T-helper 17 cell (primary cell): ENCODE data around the gene RAB31. TPM values are rescaled to one million over a fixed set of nuclear protein-coding genes. Genes with fewer than 3 reads are reported as not detected.

Experiments
- ATAC-seq: fragments of 150-1000 bp; cut with Tn5 transposase; 2 replicates; pipeline ENCODE4 v1.10.0; 2021; ENCODE audit warnings: mild to moderate bottlenecking, moderate library complexity
- DNase-seq, 3 donors: peaks; one replicate each; pipeline versions ENCODE4 v3.0.0 to v3.0.0-alpha.2; 2020 to 2021
- H3K9me3 ChIP-seq: one replicate; pipeline ENCODE4 v1.7.0; 2013; ENCODE audit warnings: low read length, mild to moderate bottlenecking; ENCODE audit not compliant: control insufficient read depth, poor library complexity, severe bottlenecking
- H3K27ac Mint-ChIP-seq: one replicate; pipeline ENCODE4 v1.8.0; 2022; ENCODE audit warnings: mild to moderate bottlenecking, moderate library complexity, mixed read lengths
- H3K27me3 Mint-ChIP-seq: one replicate; pipeline ENCODE4 v1.8.0; 2022; ENCODE audit warnings: mixed read lengths
- H3K36me3 Mint-ChIP-seq: one replicate; pipeline ENCODE4 v1.8.0; 2022; ENCODE audit warnings: low read depth, mixed read lengths
- H3K4me1 Mint-ChIP-seq: one replicate; pipeline ENCODE4 v1.8.0; 2022; ENCODE audit warnings: mild to moderate bottlenecking, mixed read lengths
- H3K4me3 Mint-ChIP-seq: one replicate; pipeline ENCODE4 v1.8.0; 2022; ENCODE audit warnings: mild to moderate bottlenecking, moderate library complexity, mixed read lengths
- total RNA-seq, 4 donors: library from RNA in 2 of 4; stranded (reverse) in 2 of 4; gene quantifications; one replicate each; pipeline ENCODE4 v1.2.3 and lab custom pipeline; 2022 to 2026

RAB31 gene
- total RNA-seq, 2 donors from 2014 or later, result 2.9 to 15.6 TPM

- no peaks in the 10 kb centered on the region for H3K4me1 Mint-ChIP-seq
- no peak overlapping the region for H3K4me3 Mint-ChIP-seq
- peaks cover 66% of the 10 kb centered on the region for H3K27me3 Mint-ChIP-seq
- H3K36me3 Mint-ChIP-seq, result no peaks in the 10 kb centered on the region
- no peaks in the 10 kb centered on the region for H3K9me3 ChIP-seq
- no peak overlapping the region for H3K27ac Mint-ChIP-seq
- ATAC-seq, result no peak
- no peak for DNase-seq
Measured at GRCh38 chr18:9739516-9739915, 31.4 kb downstream of the RAB31 start.

DNA sequence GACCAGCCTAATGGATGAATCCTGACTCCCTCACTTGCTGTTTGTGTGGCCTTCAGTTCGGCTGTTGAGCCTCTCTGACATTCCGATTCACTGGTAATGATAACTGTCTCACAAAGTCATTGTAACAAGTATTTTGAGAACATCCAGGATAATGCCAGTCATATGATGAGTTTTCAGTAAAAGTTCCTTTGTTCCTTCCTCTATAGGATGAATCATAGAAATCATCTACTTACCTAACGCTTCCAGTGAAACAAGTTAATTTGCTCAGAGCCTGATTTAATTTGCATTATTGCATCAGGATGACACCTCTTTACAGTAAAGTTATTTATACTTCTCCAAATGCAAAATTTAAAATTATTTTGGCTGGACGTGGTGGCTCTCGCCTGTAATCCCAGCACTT, 32.0 kb downstream of the RAB31 start:
- Mint-ChIP-seq H3K4me3 (no peak overlapping the region), H3K36me3 (no peaks in the 10 kb centered on the region), H3K4me1 (no peaks in the 10 kb centered on the region), H3K27me3 (peaks cover 64% of the 10 kb centered on the region), H3K27ac (no peak overlapping the region)
- ATAC-seq (no peak), DNase-seq (no peak)
- H3K9me3 ChIP-seq, result no peaks in the 10 kb centered on the region

- Mint-ChIP-seq H3K4me1 (no peaks in the 10 kb centered on the region), H3K27ac (no peak overlapping the region), H3K36me3 (no peaks in the 10 kb centered on the region), H3K27me3 (peaks cover 59% of the 10 kb centered on the region), H3K4me3 (no peak overlapping the region)
- DNase-seq (no peak), ATAC-seq (no peak)
- no peaks in the 10 kb centered on the region for H3K9me3 ChIP-seq
Measured at GRCh38 chr18:9741406-9741792, 33.3 kb downstream of the RAB31 start.

- Mint-ChIP-seq H3K36me3 (no peaks in the 10 kb centered on the region), H3K4me1 (no peaks in the 10 kb centered on the region), H3K27ac (no peak overlapping the region), H3K4me3 (no peak overlapping the region), H3K27me3 (peaks cover 60% of the 10 kb centered on the region)
- no peak for ATAC-seq
- H3K9me3 ChIP-seq, result no peaks in the 10 kb centered on the region
- DNase-seq, result no peak
Measured at GRCh38 chr18:9741793-9742523, 33.9 kb downstream of the RAB31 start.

GRCh38 chr18:9742524-9743131, 34.5 kb downstream of the RAB31 start:
- peaks cover 63% of the 10 kb centered on the region for H3K27me3 Mint-ChIP-seq
- ATAC-seq (no peak), DNase-seq (no peak)
- no peak overlapping the region for H3K4me3 Mint-ChIP-seq
- H3K36me3 Mint-ChIP-seq, result no peaks in the 10 kb centered on the region
- H3K9me3 ChIP-seq, result no peaks in the 10 kb centered on the region
- no peak overlapping the region for H3K27ac Mint-ChIP-seq
- no peaks in the 10 kb centered on the region for H3K4me1 Mint-ChIP-seq

- DNase-seq, result no peak
- no peaks in the 10 kb centered on the region for H3K36me3 Mint-ChIP-seq
- H3K27ac Mint-ChIP-seq, result no peak overlapping the region
- no peak for ATAC-seq
- H3K4me3 Mint-ChIP-seq, result no peak overlapping the region
- no peaks in the 10 kb centered on the region for H3K9me3 ChIP-seq
- no peaks in the 10 kb centered on the region for H3K4me1 Mint-ChIP-seq
- H3K27me3 Mint-ChIP-seq, result peaks cover 60% of the 10 kb centered on the region
Measured at GRCh38 chr18:9743200-9744016, 35.3 kb downstream of the RAB31 start.

- Mint-ChIP-seq H3K4me1 (no peaks in the 10 kb centered on the region), H3K27me3 (peaks cover 51% of the 10 kb centered on the region), H3K36me3 (no peaks in the 10 kb centered on the region), H3K4me3 (no peak overlapping the region), H3K27ac (no peak overlapping the region)
- no peaks in the 10 kb centered on the region for H3K9me3 ChIP-seq
- DNase-seq (no peak), ATAC-seq (no peak)
Measured at GRCh38 chr18:9746958-9747357, 38.9 kb downstream of the RAB31 start.

DNA sequence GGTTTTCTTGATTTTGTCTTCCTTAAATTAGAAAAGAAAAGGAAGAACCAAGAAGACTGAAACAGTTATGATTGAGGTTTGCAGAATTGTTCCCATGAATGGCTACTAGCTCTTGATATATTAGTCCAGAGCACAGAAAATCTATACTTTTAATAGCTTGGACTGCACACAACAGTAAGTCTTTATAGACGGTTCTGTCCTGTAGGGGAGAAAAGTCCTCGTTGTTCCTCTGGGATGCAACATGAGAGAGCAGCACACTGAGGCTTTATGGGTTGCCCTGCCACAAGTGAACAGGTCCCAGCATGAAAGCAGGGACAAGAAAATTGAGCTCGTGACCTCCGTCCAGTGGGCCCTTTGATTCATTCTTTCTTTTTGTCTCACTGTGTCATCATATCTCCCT, 41.5 kb downstream of the RAB31 start:
- no peak for DNase-seq
- no peaks in the 10 kb centered on the region for H3K36me3 Mint-ChIP-seq
- no peaks in the 10 kb centered on the region for H3K9me3 ChIP-seq
- H3K27me3 Mint-ChIP-seq, result peaks cover 26% of the 10 kb centered on the region
- no peak overlapping the region for H3K27ac Mint-ChIP-seq
- no peak for ATAC-seq
- H3K4me3 Mint-ChIP-seq, result no peak overlapping the region
- no peaks in the 10 kb centered on the region for H3K4me1 Mint-ChIP-seq

- no peaks in the 10 kb centered on the region for H3K9me3 ChIP-seq
- Mint-ChIP-seq H3K27me3 (peaks cover 24% of the 10 kb centered on the region), H3K4me1 (no peaks in the 10 kb centered on the region), H3K4me3 (no peak overlapping the region), H3K27ac (no peak overlapping the region), H3K36me3 (no peaks in the 10 kb centered on the region)
- DNase-seq (no peak), ATAC-seq (no peak)
Measured at GRCh38 chr18:9750112-9750511, 42.0 kb downstream of the RAB31 start.

DNA sequence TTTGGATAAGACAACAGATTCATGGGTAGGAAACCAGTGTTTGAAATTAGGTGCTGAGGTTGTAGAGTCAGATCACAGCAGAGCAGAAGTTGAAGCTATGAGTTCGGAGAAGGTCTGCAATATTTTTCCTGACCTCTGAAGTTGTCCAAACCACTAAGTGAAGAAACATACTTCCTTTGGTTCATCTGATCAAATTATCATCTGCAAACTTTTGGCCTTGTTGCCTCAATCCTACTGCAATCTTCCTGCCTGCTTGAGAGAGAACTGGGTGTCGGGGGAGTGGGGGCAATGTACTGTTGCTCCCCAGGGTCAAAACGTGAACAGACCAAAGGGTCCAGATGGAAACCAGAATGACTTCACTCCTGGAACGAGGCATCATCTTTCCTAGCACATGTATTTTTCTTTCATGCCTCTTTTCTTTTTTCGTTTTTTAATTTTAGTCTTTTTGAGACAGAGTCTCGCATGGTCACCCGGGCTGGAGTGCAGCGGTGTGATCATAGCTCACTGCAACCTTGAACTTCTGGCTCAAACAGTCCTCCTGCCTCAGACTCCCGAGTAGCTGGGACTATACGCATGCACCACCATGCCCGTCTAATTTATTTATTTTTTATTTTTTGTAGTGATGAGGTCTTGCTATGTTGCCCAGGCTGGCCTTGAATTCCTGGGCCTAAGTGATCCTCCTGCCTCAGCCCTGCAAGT, 42.7 kb downstream of the RAB31 start:
- no peaks in the 10 kb centered on the region for H3K9me3 ChIP-seq
- Mint-ChIP-seq H3K4me3 (no peak overlapping the region), H3K27me3 (peaks cover 24% of the 10 kb centered on the region), H3K4me1 (no peaks in the 10 kb centered on the region), H3K36me3 (no peaks in the 10 kb centered on the region), H3K27ac (no peak overlapping the region)
- no peak for DNase-seq
- no peak for ATAC-seq

DNA sequence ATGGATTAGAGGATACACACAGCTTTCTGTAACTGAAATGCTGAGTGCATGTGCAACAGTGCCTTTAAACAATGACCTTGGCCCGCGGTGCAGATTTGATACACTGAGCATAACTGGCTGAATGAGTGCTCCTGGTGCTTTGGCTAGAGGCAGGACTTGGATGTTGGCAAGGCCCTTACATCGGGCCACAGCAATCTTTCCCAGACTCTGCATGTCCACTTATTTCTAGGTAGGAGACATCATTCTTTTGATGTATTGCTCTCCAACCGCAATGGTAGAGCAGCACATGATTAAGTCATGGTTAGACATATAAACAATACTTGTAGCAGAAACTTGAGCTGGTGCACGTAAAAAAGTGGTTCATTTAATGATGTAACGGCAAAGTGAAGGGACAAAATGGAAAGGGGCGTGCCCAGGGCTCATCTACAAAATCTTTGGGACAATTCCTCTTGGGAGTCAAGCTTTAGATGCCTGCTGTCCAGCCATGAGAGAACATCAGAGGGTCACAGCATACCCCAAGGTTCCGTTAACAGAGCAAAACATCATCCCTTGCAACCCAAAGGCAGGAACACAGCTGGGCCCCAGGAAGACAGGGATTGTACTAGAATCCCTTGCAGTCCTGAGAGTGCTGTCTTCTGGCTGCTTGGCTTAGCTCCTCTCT, 43.4 kb downstream of the RAB31 start:
- Mint-ChIP-seq H3K36me3 (no peaks in the 10 kb centered on the region), H3K4me3 (no peak overlapping the region), H3K4me1 (no peaks in the 10 kb centered on the region), H3K27me3 (peaks cover 24% of the 10 kb centered on the region), H3K27ac (no peak overlapping the region)
- H3K9me3 ChIP-seq, result no peaks in the 10 kb centered on the region
- DNase-seq, result no peak
- ATAC-seq, result no peak

DNA sequence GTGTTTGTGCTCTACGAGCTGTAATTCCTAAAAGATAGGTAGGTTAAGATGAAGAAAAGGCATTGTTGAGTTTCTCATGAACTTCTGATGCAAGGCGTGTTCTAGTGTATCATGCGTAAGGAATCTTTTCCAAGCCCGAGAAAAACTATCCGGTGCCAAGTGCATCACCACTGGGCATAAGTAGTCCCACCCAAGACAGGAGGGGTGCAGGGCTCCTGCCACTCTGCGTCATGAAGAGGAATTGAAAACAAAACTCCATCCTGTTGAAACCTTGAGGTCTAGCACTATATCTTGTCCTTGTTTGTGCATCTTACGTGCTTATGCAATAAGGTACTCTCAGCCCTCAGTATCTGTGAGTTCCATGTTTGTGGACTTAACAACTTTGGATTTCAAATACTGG, 45.7 kb downstream of the RAB31 start:
- H3K27me3 Mint-ChIP-seq, result peaks cover 26% of the 10 kb centered on the region
- H3K4me1 Mint-ChIP-seq, result peaks cover 3% of the 10 kb centered on the region
- no peak for ATAC-seq
- no peak for DNase-seq
- no peaks in the 10 kb centered on the region for H3K36me3 Mint-ChIP-seq
- H3K9me3 ChIP-seq, result no peaks in the 10 kb centered on the region
- no peak overlapping the region for H3K4me3 Mint-ChIP-seq
- no peak overlapping the region for H3K27ac Mint-ChIP-seq

DNA sequence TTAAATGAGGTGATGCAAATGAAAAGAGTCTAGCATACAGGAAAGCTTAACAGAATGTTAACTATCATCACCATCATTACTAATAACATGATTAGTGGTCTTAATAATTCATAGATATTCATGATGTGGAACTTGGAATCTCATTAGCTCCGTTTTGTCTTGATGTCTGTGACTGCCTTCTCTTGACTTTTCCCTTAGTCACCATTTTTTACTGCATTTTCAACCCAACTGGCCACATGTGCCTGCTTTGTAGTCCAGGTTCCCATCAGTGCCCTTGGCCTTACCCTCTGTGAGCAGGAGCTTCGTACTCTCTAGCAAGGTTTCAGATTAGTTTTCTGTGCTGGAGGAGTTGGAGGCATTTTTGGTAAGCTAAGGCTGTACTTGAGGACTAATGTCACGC, 47.0 kb downstream of the RAB31 start:
- no peak for ATAC-seq
- no peaks in the 10 kb centered on the region for H3K9me3 ChIP-seq
- no peaks in the 10 kb centered on the region for H3K36me3 Mint-ChIP-seq
- no peak overlapping the region for H3K27ac Mint-ChIP-seq
- no peak overlapping the region for H3K4me3 Mint-ChIP-seq
- H3K4me1 Mint-ChIP-seq, result peaks cover 4% of the 10 kb centered on the region
- H3K27me3 Mint-ChIP-seq, result peaks cover 36% of the 10 kb centered on the region
- no peak for DNase-seq
